C4-2B (cell line): ENCODE measurements around the gene UBC.

Experiments
- CTCF ChIP-seq: fragments of 450-650 bp; conservative IDR thresholded peaks from 2 replicates; pipeline ENCODE4 v1.5.1; 2017; ENCODE audit warnings: mild to moderate bottlenecking
- ZFX ChIP-seq: fragments of 450-650 bp; IDR thresholded peaks from 2 replicates; pipeline ENCODE4 v1.6.1; 2017

GRCh38 chr12:124947013-124947412, 32.6 kb upstream of the UBC start:
- TF ChIP-seq CTCF (no peak), ZFX (no peak)
